Kidney epithelial cell (primary cell): ENCODE measurements around the gene JUN. TPM values are rescaled to one million over a fixed set of nuclear protein-coding genes. Genes with fewer than 3 reads are reported as not detected.
A peak's percentile ranks its signal among the peaks of the same experiment; 100 is the strongest.

Experiments used
- DNase-seq: peaks from one replicate; pipeline ENCODE4 v3.0.0-alpha.2; 2010; ENCODE audit warnings: low read depth
- H3K27me3 ChIP-seq: 2 replicates; pipeline ENCODE4 v1.6.0; 2011; ENCODE audit warnings: low read length; ENCODE audit not compliant: control insufficient read depth, insufficient read depth
- H3K36me3 ChIP-seq: 2 replicates; pipeline ENCODE4 v1.5.1; 2011; ENCODE audit warnings: low read length; ENCODE audit not compliant: control insufficient read depth, insufficient read depth
- H3K4me3 ChIP-seq: 2 replicates; pipeline ENCODE4 v1.5.1; 2011; ENCODE audit warnings: low read depth, mild to moderate bottlenecking, control low read depth, low read length
- CTCF ChIP-seq: IDR thresholded peaks from 2 replicates; pipeline ENCODE4 v1.5.1; 2011; ENCODE audit warnings: mild to moderate bottlenecking, moderate library complexity, low read length, control low read depth, inconsistent platforms; ENCODE audit not compliant: insufficient read depth, poor library complexity, severe bottlenecking
- total RNA-seq: library from RNA; depleted of rRNA; stranded (reverse); fragments of >200 nt; gene quantifications from 2 replicates; pipeline ENCODE4 v1.2.3, GENCODE V29; 2015

JUN gene
- 67.8 and 78.5 TPM in 2 replicates for total RNA-seq

DNA sequence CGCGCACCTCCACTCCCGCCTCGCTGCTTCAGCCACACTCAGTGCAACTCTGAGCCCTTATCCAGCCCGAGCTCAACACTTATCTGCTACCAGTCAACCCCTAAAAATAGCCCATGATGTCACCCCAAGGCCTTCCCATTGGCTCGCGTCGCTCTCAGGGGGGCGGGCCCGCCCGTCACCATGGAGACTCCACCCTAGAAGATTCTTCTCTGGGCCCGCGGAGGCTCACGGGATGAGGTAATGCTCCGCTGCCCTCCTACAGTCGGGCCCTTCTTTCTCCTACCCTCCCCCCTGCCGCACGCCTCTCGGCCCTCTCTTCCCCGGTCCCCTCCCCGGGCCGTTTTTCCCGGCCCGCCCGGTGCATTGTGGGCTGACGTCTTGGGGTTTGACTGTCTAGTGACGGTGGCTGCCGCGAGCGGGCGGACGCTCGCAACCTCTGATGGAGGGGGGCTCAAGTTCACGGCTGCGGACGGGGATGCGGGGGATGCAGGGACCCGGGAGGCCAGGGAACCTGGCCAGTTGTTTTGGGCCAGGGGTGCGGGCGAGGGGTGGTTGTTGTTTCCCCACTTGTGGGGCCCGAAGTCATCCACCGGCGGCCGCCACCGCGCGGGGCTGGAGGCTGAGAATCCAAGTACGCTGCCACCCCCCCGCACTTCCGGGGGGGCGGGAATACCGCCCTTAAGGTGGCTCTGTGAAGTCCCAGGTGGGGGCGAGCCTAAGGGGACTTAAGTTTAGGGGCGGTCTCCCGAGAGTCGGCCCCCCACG, at the start of gene JUN:
TSS of gene JUN (minus strand) at position 55 of the 765 bp plus-strand sequence. CDS start 977 bp downstream, outside the sequence.
- DNase-seq = peak; percentile 98
- H3K27me3 ChIP-seq = no peaks in the 10 kb centered on the region
- peaks cover 4% of the 10 kb centered on the region for H3K36me3 ChIP-seq
- TF ChIP-seq CTCF = no peak
- peak within 1 kb of the TSS; percentile 96 for H3K4me3 ChIP-seq

GRCh38 chr1:58833166-58833565, 49.3 kb upstream of the JUN start:
- no peak for TF ChIP-seq CTCF
- Histone ChIP-seq H3K4me3 (no peak overlapping the region), H3K36me3 (no peaks in the 10 kb centered on the region), H3K27me3 (no peaks in the 10 kb centered on the region)
- no peak for DNase-seq

DNA sequence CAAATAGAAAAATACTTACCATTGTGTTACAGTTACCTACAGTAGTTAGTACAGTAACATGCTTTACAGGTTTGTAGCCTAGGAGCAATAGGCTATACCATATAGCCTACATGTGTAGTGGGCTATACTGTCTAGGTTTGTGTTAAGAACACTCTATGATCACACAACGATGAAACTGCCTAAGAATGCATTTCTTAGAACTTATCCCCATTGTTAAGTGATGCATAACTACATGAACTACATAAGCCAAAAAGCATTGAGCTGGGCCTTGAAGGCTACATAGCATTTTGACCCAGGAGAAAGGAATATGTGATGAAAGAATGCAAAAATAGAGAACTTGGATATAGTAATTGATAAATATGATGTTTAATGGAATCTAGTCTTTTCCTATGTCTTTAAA, 46.4 kb upstream of the JUN start:
- TF ChIP-seq CTCF = no peak
- H3K27me3 ChIP-seq = no peaks in the 10 kb centered on the region
- no peaks in the 10 kb centered on the region for H3K36me3 ChIP-seq
- no peak for DNase-seq
- no peak overlapping the region for H3K4me3 ChIP-seq

DNA sequence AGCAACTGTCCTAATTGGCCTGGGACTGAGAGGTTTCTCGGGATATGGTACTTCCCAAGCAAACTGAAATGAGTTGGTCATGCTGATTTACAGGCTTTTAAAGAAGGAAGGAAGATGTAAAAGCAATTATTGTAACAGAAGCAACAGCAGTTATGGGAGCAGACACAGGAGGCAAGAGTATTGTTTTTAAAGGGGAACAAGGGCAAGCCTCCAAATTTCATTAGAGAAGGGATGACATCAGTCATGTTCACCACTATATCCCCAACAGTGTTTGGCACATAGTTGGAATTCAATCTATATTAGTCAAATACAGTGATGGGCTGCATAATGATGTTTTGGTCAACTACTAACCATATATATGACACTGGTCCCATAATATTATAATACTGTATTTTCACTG, 46.0 kb upstream of the JUN start:
- Histone ChIP-seq H3K36me3 (no peaks in the 10 kb centered on the region), H3K27me3 (no peaks in the 10 kb centered on the region), H3K4me3 (no peak overlapping the region)
- no peak for TF ChIP-seq CTCF
- DNase-seq = no peak

- Histone ChIP-seq H3K27me3 (no peaks in the 10 kb centered on the region), H3K4me3 (no peak overlapping the region), H3K36me3 (no peaks in the 10 kb centered on the region)
- TF ChIP-seq CTCF = no peak
- no peak for DNase-seq
Observed at GRCh38 chr1:58827298-58827697, 43.5 kb upstream of the JUN start.
